H1 (cell line): Measurements from ENCODE around the gene ZIC3. TPM values are rescaled to one million over a fixed set of nuclear protein-coding genes. Genes with fewer than 3 reads are reported as not detected.

Experiments used
- CTCF ChIA-PET: fragments of 300-600 bp; sonication (Branson Sonifier 250); formaldehyde crosslinking; loops from one replicate; lab custom pipeline; 2021; ENCODE audit not compliant: partially characterized antibody; lab: Charles Lee
- POLR2A ChIA-PET: fragments of 300-600 bp; sonication (Branson Sonifier 250); formaldehyde crosslinking; loops from one replicate; lab custom pipeline; 2021; ENCODE audit warnings: inconsistent platforms; ENCODE audit not compliant: partially characterized antibody; lab: Charles Lee
- DNase-seq, 2 experiments: peaks; one replicate each; pipeline versions ENCODE4 v3.0.0 to v3.0.0-alpha.2; 2010 to 2022; ENCODE audit warnings: low spot score in 2 of 2, low read depth in 1 of 2, mixed read lengths in 1 of 2
- FAIRE-seq: peaks from 2 replicates; lab custom pipeline; 2011; peaks lifted over from hg19 to GRCh38; lab: Jason Lieb, UNC
- H2AFZ ChIP-seq: 2 replicates; pipeline ENCODE4 v1.8.1; 2012; ENCODE audit warnings: low read length, inconsistent platforms
- H2AK5ac ChIP-seq: 2 replicates; pipeline ENCODE4 v1.6.1; 2013; ENCODE audit warnings: low read depth, low read length
- H2BK120ac ChIP-seq: replicated peaks from 2 replicates; pipeline ENCODE3; 2013; ENCODE audit warnings: low read depth, low read length, inconsistent platforms
- H2BK12ac ChIP-seq: 2 replicates; pipeline ENCODE4 v1.6.1; 2013; ENCODE audit warnings: low read depth, low read length
- H2BK15ac ChIP-seq: 2 replicates; pipeline ENCODE4 v1.6.1; 2013; ENCODE audit warnings: low read length
- H2BK20ac ChIP-seq: 2 replicates; pipeline ENCODE4 v1.6.1; 2013; ENCODE audit warnings: low read length
- H2BK5ac ChIP-seq: 2 replicates; pipeline ENCODE4 v1.6.1; 2013; ENCODE audit warnings: low read depth, low read length
- H3K14ac ChIP-seq: 2 replicates; pipeline ENCODE4 v1.6.1; 2013; ENCODE audit warnings: inconsistent platforms; ENCODE audit not compliant: insufficient read length
- H3K18ac ChIP-seq: 2 replicates; pipeline ENCODE4 v1.6.1; 2013; ENCODE audit warnings: low read length; ENCODE audit errors: extremely low read depth
- H3K23ac ChIP-seq: 2 replicates; pipeline ENCODE4 v1.6.1; 2013; ENCODE audit warnings: inconsistent platforms; ENCODE audit not compliant: insufficient read length
- H3K23me2 ChIP-seq: 2 replicates; pipeline ENCODE4 v1.6.1; 2013; ENCODE audit warnings: low read depth, low read length
- H3K27ac ChIP-seq: 2 replicates; pipeline ENCODE4 v1.6.1; 2011; ENCODE audit warnings: low read depth, low read length, inconsistent platforms
- H3K27me3 ChIP-seq, 4 experiments: replicated peaks in 1 of 4; 1 replicate in 1 of 4; 2 replicates in 3 of 4; pipeline versions ENCODE4 v1.6.1 to v1.8.1; 2011 to 2013; ENCODE audit warnings: low read length in 3 of 4, mild to moderate bottlenecking in 3 of 4, inconsistent platforms in 2 of 4, mixed read lengths in 2 of 4, moderate library complexity in 1 of 4; ENCODE audit not compliant: control insufficient read depth in 3 of 4, insufficient read depth in 3 of 4; ENCODE audit errors: extremely low read depth in 1 of 4
- H3K36me3 ChIP-seq, 4 experiments: 2 replicates each; pipeline versions ENCODE4 v1.6.1 to v1.8.1; 2011 to 2013; ENCODE audit warnings: mild to moderate bottlenecking in 4 of 4, low read length in 3 of 4, moderate library complexity in 2 of 4, control low read depth in 1 of 4, inconsistent platforms in 1 of 4; ENCODE audit not compliant: insufficient read depth in 4 of 4, control insufficient read depth in 2 of 4
- H3K4ac ChIP-seq: replicated peaks from 2 replicates; pipeline ENCODE3; 2013; ENCODE audit warnings: low read length, low read depth, mixed read lengths, inconsistent platforms; ENCODE audit not compliant: insufficient read length
- H3K4me1 ChIP-seq, 4 experiments: replicated peaks in 1 of 4; 1 replicate in 1 of 4; 2 replicates in 3 of 4; pipeline versions ENCODE4 v1.6.1 to v1.8.1; 2011 to 2013; ENCODE audit warnings: low read length in 3 of 4, inconsistent platforms in 2 of 4, mixed read lengths in 1 of 4; ENCODE audit not compliant: insufficient read depth in 4 of 4, control insufficient read depth in 3 of 4
- H3K4me2 ChIP-seq, 2 experiments: 2 replicates each; pipeline versions ENCODE4 v1.6.1 to v1.8.1; 2011 to 2013; ENCODE audit warnings: low read depth in 2 of 2, low read length in 2 of 2, control low read depth in 1 of 2, inconsistent platforms in 1 of 2, mild to moderate bottlenecking in 1 of 2; ENCODE audit not compliant: insufficient read depth in 1 of 2
- H3K4me3 ChIP-seq, 4 experiments: fragments of 200-600, 300-600 bp in 1 of 4; sonication (generic), shearing (Covaris generic), sonication (Bioruptor Twin) in 1 of 4; 2 replicates each; pipeline versions ENCODE4 v1.5.1 to v1.8.1; 2011 to 2016; ENCODE audit warnings: low read length in 4 of 4, low read depth in 3 of 4, control low read depth in 2 of 4, inconsistent platforms in 2 of 4, mild to moderate bottlenecking in 2 of 4, mixed read lengths in 1 of 4, moderate library complexity in 1 of 4; ENCODE audit not compliant: insufficient read depth in 2 of 4; ENCODE audit errors: extremely low read depth in 1 of 4
- H3K56ac ChIP-seq: replicated peaks from 2 replicates; pipeline ENCODE3; 2013; ENCODE audit warnings: low read depth, mild to moderate bottlenecking, mixed read lengths, low read length, inconsistent platforms; ENCODE audit not compliant: insufficient read length
- H3K79me1 ChIP-seq: 2 replicates; pipeline ENCODE4 v1.6.1; 2013; ENCODE audit warnings: low read depth, low read length, control low read depth
- H3K79me2 ChIP-seq, 2 experiments: 2 replicates each; pipeline versions ENCODE4 v1.6.1 to v1.8.1; 2012 to 2013; ENCODE audit warnings: low read length in 2 of 2, mild to moderate bottlenecking in 2 of 2, inconsistent platforms in 1 of 2; ENCODE audit not compliant: insufficient read depth in 2 of 2, control insufficient read depth in 1 of 2
- H3K9ac ChIP-seq, 4 experiments: replicated peaks in 1 of 4; 1 replicate in 1 of 4; 2 replicates in 3 of 4; pipeline versions ENCODE4 v1.6.1 to v1.8.1; 2011 to 2013; ENCODE audit warnings: low read depth in 3 of 4, low read length in 3 of 4, control low read depth in 2 of 4, mild to moderate bottlenecking in 2 of 4, moderate library complexity in 2 of 4, inconsistent platforms in 1 of 4; ENCODE audit errors: extremely low read depth in 1 of 4
- H3K9me3 ChIP-seq, 2 experiments: 2 replicates each; pipeline versions ENCODE4 v1.6.1 to v1.8.1; 2012 to 2013; ENCODE audit warnings: mild to moderate bottlenecking in 2 of 2, moderate library complexity in 2 of 2, control low read depth in 1 of 2, inconsistent platforms in 1 of 2, low read depth in 1 of 2, low read length in 1 of 2, mixed read lengths in 1 of 2; ENCODE audit not compliant: insufficient read depth in 2 of 2
- H4K20me1 ChIP-seq, 2 experiments: replicated peaks in 1 of 2; 2 replicates each; pipeline versions ENCODE3 to v1.8.1; 2011 to 2013; ENCODE audit warnings: inconsistent platforms in 2 of 2, low read length in 2 of 2, mild to moderate bottlenecking in 1 of 2; ENCODE audit not compliant: insufficient read depth in 2 of 2, control insufficient read depth in 1 of 2
- H4K5ac ChIP-seq: 2 replicates; pipeline ENCODE4 v1.6.1; 2013; ENCODE audit warnings: low read length, low read depth, mixed read lengths, inconsistent platforms; ENCODE audit not compliant: insufficient read length
- H4K8ac ChIP-seq: 2 replicates; pipeline ENCODE4 v1.8.0; 2013; ENCODE audit warnings: mild to moderate bottlenecking, moderate library complexity, low read length, inconsistent platforms; ENCODE audit not compliant: insufficient read depth; ENCODE audit errors: extremely low read depth
- H4K91ac ChIP-seq: replicated peaks from 2 replicates; pipeline ENCODE3; 2013; ENCODE audit warnings: low read length, mixed read lengths, inconsistent platforms; ENCODE audit not compliant: insufficient read length
- CREB1 ChIP-seq: IDR thresholded peaks from 2 replicates; pipeline ENCODE4 v1.6.1; 2012; ENCODE audit warnings: inconsistent platforms
- CTBP2 ChIP-seq: IDR thresholded peaks from 2 replicates; pipeline ENCODE4 v1.7.0; 2011; ENCODE audit warnings: borderline replicate concordance, mild to moderate bottlenecking, moderate library complexity, mixed read lengths, low read length; ENCODE audit not compliant: insufficient read depth, insufficient read length
- EGR1 ChIP-seq: IDR thresholded peaks from 2 replicates; pipeline ENCODE4 v1.6.1; 2011; ENCODE audit warnings: low read depth, low read length, borderline replicate concordance
- EP300 ChIP-seq, 2 experiments: IDR thresholded peaks; 1 replicate in 1 of 2; 2 replicates in 1 of 2; pipeline ENCODE4 v1.6.1; 2011 to 2012; ENCODE audit warnings: low read depth in 2 of 2, low read length in 2 of 2, mild to moderate bottlenecking in 2 of 2, borderline replicate concordance in 1 of 2, inconsistent platforms in 1 of 2, moderate library complexity in 1 of 2
- FOSL1 ChIP-seq: IDR thresholded peaks from 2 replicates; pipeline ENCODE4 v1.6.1; 2011; ENCODE audit warnings: mild to moderate bottlenecking, low read depth, low read length, moderate library complexity; ENCODE audit not compliant: insufficient read depth
- HDAC6 ChIP-seq: IDR thresholded peaks from one replicate; pipeline ENCODE4 v1.7.1; 2012; ENCODE audit warnings: low read depth, mild to moderate bottlenecking, inconsistent platforms, low read length, moderate library complexity
- JUN ChIP-seq: IDR thresholded peaks from 2 replicates; pipeline ENCODE4 v1.6.1; 2011; ENCODE audit warnings: low read depth, mild to moderate bottlenecking, improper control_type of control experiment, low read length
- PHF8 ChIP-seq: fragments of 200-600 bp; sonication (generic); conservative IDR thresholded peaks from 2 replicates; pipeline ENCODE4 v1.7.1; 2012; ENCODE audit warnings: low read depth, mild to moderate bottlenecking, inconsistent platforms, low read length, moderate library complexity
- SP4 ChIP-seq: IDR thresholded peaks from 2 replicates; pipeline ENCODE4 v1.6.1; 2012; ENCODE audit warnings: low read length, inconsistent platforms
- SRF ChIP-seq: IDR thresholded peaks from 2 replicates; pipeline ENCODE4 v1.6.1; 2011; ENCODE audit warnings: mild to moderate bottlenecking, low read depth, low read length, moderate library complexity
- TAF7 ChIP-seq: optimal IDR thresholded peaks from 2 replicates; pipeline ENCODE3; 2011; ENCODE audit warnings: low read depth, mild to moderate bottlenecking, inconsistent platforms, low read length, moderate library complexity, borderline replicate concordance
- TBP ChIP-seq: IDR thresholded peaks from 2 replicates; pipeline ENCODE4 v1.6.1; 2011; ENCODE audit warnings: low read depth, low read length, improper control_type of control experiment
- TCF12 ChIP-seq: IDR thresholded peaks from 2 replicates; pipeline ENCODE4 v1.6.1; 2011; ENCODE audit warnings: low read depth, mild to moderate bottlenecking, low read length
- YY1 ChIP-seq: IDR thresholded peaks from 2 replicates; pipeline ENCODE4 v1.6.1; 2011; ENCODE audit warnings: low read depth, mild to moderate bottlenecking, low read length
- WGBS, 2 experiments: shearing (Covaris generic) in 1 of 2; methylation state at CpG; one replicate each; pipeline versions ENCODE4 v1.1.6 to v1.1.7; 2013 to 2015; ENCODE audit warnings: low lambda C conversion rate in 2 of 2, mixed read lengths in 2 of 2, inconsistent platforms in 1 of 2, low coverage in 1 of 2, missing lambda C conversion rate in 1 of 2; ENCODE audit not compliant: insufficient replicate concordance in 2 of 2, insufficient coverage in 1 of 2, insufficient read length in 1 of 2; ENCODE audit errors: extremely low coverage in 1 of 2, missing lambda C conversion rate in 1 of 2; 5-methylcytosine and 5-hydroxymethylcytosine counted together
- polyA plus RNA-seq, 7 experiments: library from polyadenylated mRNA; depleted of rRNA in 3 of 7; stranded (reverse) in 5 of 7; unstranded in 2 of 7; fragments of >200 nt in 5 of 7; fragments of 200-250 nt in 2 of 7; gene quantifications; 1 replicate in 5 of 7; 2 replicates in 1 of 7; 4 replicates in 1 of 7; pipeline versions ENCODE4 v1.2.1 to v1.2.3, GENCODE V29; 2011 to 2013; ENCODE audit warnings: missing spikeins in 2 of 7, mixed read lengths in 2 of 7
- total RNA-seq: library from RNA; stranded (reverse); fragmentation: NEBNext Ultra II Directional; extraction: Animal tissue kit (Norgen Biotek cat#: 25700); gene quantifications from 2 replicates; pipeline ENCODE4 v1.2.1, GENCODE V29; 2021

Gene ZIC3
- total and polyA plus RNA-seq, 2 of the 8 experiments (the other 6 are each of a cell fraction or from before 2014, with no cell fraction given), result 53.7 to 73.1 TPM

GRCh38 chrX:137600769-137601168 is 34.8 kb downstream of the ZIC3 start:
- Histone ChIP-seq H3K18ac (no peak overlapping the region), H2BK12ac (no peak overlapping the region), H2AK5ac (no peak overlapping the region), H2BK20ac (no peak overlapping the region), H4K91ac (no peak overlapping the region), H3K9ac (no peak overlapping the region), H3K4me1 (no peaks in the 10 kb centered on the region), H3K23me2 (no peaks in the 10 kb centered on the region), H3K4me3 (no peak overlapping the region), H3K56ac (no peak overlapping the region), H3K27me3 (no peaks in the 10 kb centered on the region), H3K36me3 (no peaks in the 10 kb centered on the region), H3K9me3 (no peaks in the 10 kb centered on the region), H4K5ac (no peak overlapping the region), H3K4ac (no peak overlapping the region), H4K20me1 (no peaks in the 10 kb centered on the region), H2BK120ac (no peak overlapping the region), H3K4me2 (no peak overlapping the region), H3K23ac (no peak overlapping the region), H3K14ac (no peak overlapping the region), H3K79me2 (no peaks in the 10 kb centered on the region), H2BK5ac (no peak overlapping the region), H3K27ac (no peak overlapping the region), H4K8ac (no peak overlapping the region), H3K79me1 (no peaks in the 10 kb centered on the region), H2AFZ (no peak overlapping the region), H2BK15ac (no peak overlapping the region)
- FAIRE-seq (no peak), DNase-seq (no peak)
- ChIA-PET POLR2A (no interaction called here), CTCF (interaction anchor here (0.9 kb wide), 1 partner anchor 148 kb away, joined by 3 read pairs; no protein-coding TSS in a partner anchor)
- WGBS, 2 experiments, result 83% methylated on average over 1 of the region's 3 CpGs; no CpG with 5 or more reads in 1 of the 2 experiments
- TF ChIP-seq PHF8 (no peak), CREB1 (no peak), YY1 (no peak), EGR1 (no peak), CTBP2 (no peak), TAF7 (no peak), TCF12 (no peak), TBP (no peak), SP4 (no peak), SRF (no peak), EP300 (IDR thresholded peaks at IDR 0.05; ENCODE audit: borderline replicate concordance in 1 of 2, low read depth in 2 of 2, low read length in 2 of 2) (no peak), HDAC6 (no peak), JUN (no peak), FOSL1 (no peak)
